IMR-90 (cell line): ENCODE results near the gene FXYD3. TPM values are rescaled to one million over a fixed set of nuclear protein-coding genes. Genes with fewer than 3 reads are reported as not detected.

Experiments used
- ATAC-seq: fragments of 200-7000 bp; cut with Tn5 transposase; 2 replicates; pipeline ENCODE4 v1.9.1; 2020; ENCODE audit warnings: low read depth, mild to moderate bottlenecking, moderate library complexity
- BruUV-seq: library from RNA; stranded (reverse); fragments of 400-500 nt; replicated peaks from 2 replicates; lab custom pipeline; 2021; lab: Mats Ljungman, UMichigan
- CTCF ChIA-PET: fragments of 300-600 bp; formaldehyde crosslinking; extraction: SDS; loops from one replicate; lab custom pipeline; 2021; ENCODE audit warnings: antibody characterized with exemption; lab: Yijun Ruan, JAX
- POLR2A ChIA-PET: fragments of 300-600 bp; sonication (Branson Sonifier 250); formaldehyde crosslinking; loops from one replicate; lab custom pipeline; 2022; ENCODE audit warnings: antibody characterized with exemption; ENCODE audit not compliant: unreplicated experiment; lab: Charles Lee
- DNase-seq: peaks from one replicate; pipeline ENCODE4 v3.0.0; 2013
- H2AFZ ChIP-seq: replicated peaks from 2 replicates; pipeline ENCODE3; 2013; ENCODE audit warnings: low read length, mild to moderate bottlenecking; ENCODE audit not compliant: poor library complexity
- H2AK5ac ChIP-seq: 2 replicates; pipeline ENCODE4 v1.6.1; 2013; ENCODE audit warnings: low read depth, low read length, inconsistent platforms
- H2AK9ac ChIP-seq: replicated peaks from 2 replicates; pipeline ENCODE3; 2013; ENCODE audit warnings: mild to moderate bottlenecking, low read depth, low read length, moderate library complexity; ENCODE audit not compliant: poor library complexity
- H2BK120ac ChIP-seq: 2 replicates; pipeline ENCODE4 v1.6.1; 2013; ENCODE audit warnings: low read depth, low read length, inconsistent platforms
- H2BK15ac ChIP-seq: 3 replicates; pipeline ENCODE4 v1.6.1; 2013; ENCODE audit warnings: low read depth, low read length, inconsistent platforms
- H2BK20ac ChIP-seq: 2 replicates; pipeline ENCODE4 v1.6.1; 2013; ENCODE audit warnings: low read depth, mild to moderate bottlenecking, inconsistent platforms, low read length, moderate library complexity
- H2BK5ac ChIP-seq: 2 replicates; pipeline ENCODE4 v1.6.1; 2013; ENCODE audit warnings: mild to moderate bottlenecking, low read depth, low read length, inconsistent platforms; ENCODE audit not compliant: poor library complexity, severe bottlenecking
- H3K14ac ChIP-seq: replicated peaks from 2 replicates; pipeline ENCODE4 v1.6.1; 2013; ENCODE audit warnings: low read depth, low read length, inconsistent platforms
- H3K18ac ChIP-seq: 2 replicates; pipeline ENCODE4 v1.6.1; 2013; ENCODE audit warnings: low read depth, low read length, control low read depth
- H3K23ac ChIP-seq: 2 replicates; pipeline ENCODE4 v1.6.1; 2013; ENCODE audit warnings: low read depth, low read length, inconsistent platforms
- H3K27ac ChIP-seq: 2 replicates; pipeline ENCODE4 v1.5.1; 2013; ENCODE audit warnings: mild to moderate bottlenecking, control low read depth, low read length; ENCODE audit not compliant: insufficient read depth
- H3K27me3 ChIP-seq: 2 replicates; pipeline ENCODE4 v1.6.1; 2013; ENCODE audit warnings: low read length; ENCODE audit not compliant: control insufficient read depth, insufficient read depth
- H3K36me3 ChIP-seq: 2 replicates; pipeline ENCODE4 v1.6.1; 2013; ENCODE audit warnings: low read length, mixed read lengths; ENCODE audit not compliant: control insufficient read depth, insufficient read depth
- H3K4ac ChIP-seq: 2 replicates; pipeline ENCODE4 v1.6.1; 2013; ENCODE audit warnings: low read depth, low read length, inconsistent platforms
- H3K4me1 ChIP-seq: 2 replicates; pipeline ENCODE4 v1.6.1; 2013; ENCODE audit warnings: low read length, mixed read lengths; ENCODE audit not compliant: control insufficient read depth, insufficient read depth
- H3K4me2 ChIP-seq: 2 replicates; pipeline ENCODE4 v1.6.1; 2013; ENCODE audit warnings: low read depth, mild to moderate bottlenecking, control low read depth, low read length, moderate library complexity
- H3K4me3 ChIP-seq: 2 replicates; pipeline ENCODE4 v1.5.1; 2013; ENCODE audit warnings: low read depth, mild to moderate bottlenecking, control low read depth, low read length, moderate library complexity; ENCODE audit not compliant: insufficient read depth
- H3K56ac ChIP-seq: 2 replicates; pipeline ENCODE4 v1.6.1; 2013; ENCODE audit warnings: low read length, inconsistent platforms; ENCODE audit not compliant: insufficient read depth; ENCODE audit errors: extremely low read depth
- H3K79me1 ChIP-seq, 2 experiments: 2 replicates each; pipeline ENCODE4 v1.6.1; 2013; ENCODE audit warnings: low read length in 2 of 2, inconsistent platforms in 1 of 2, low read depth in 1 of 2
- H3K9ac ChIP-seq: 2 replicates; pipeline ENCODE4 v1.6.1; 2013; ENCODE audit warnings: low read depth, low read length, control low read depth
- H3K9me1 ChIP-seq: 2 replicates; pipeline ENCODE4 v1.6.1; 2013; ENCODE audit warnings: low read length, inconsistent platforms; ENCODE audit not compliant: insufficient read depth
- H3K9me3 ChIP-seq: 2 replicates; pipeline ENCODE4 v1.6.1; 2013; ENCODE audit warnings: low read length; ENCODE audit not compliant: control insufficient read depth, insufficient read depth
- H4K20me1 ChIP-seq: 2 replicates; pipeline ENCODE4 v1.6.1; 2013; ENCODE audit warnings: low read length, inconsistent platforms; ENCODE audit not compliant: insufficient read depth
- H4K5ac ChIP-seq: 2 replicates; pipeline ENCODE4 v1.6.1; 2013; ENCODE audit warnings: mild to moderate bottlenecking, low read depth, low read length, control low read depth
- H4K8ac ChIP-seq, 2 experiments: 2 replicates each; pipeline ENCODE4 v1.6.1; 2013; ENCODE audit warnings: low read depth in 2 of 2, low read length in 2 of 2, control low read depth in 1 of 2, inconsistent platforms in 1 of 2
- H4K91ac ChIP-seq: 2 replicates; pipeline ENCODE4 v1.6.1; 2013; ENCODE audit warnings: low read depth, low read length, inconsistent platforms; ENCODE audit not compliant: insufficient read depth
- BHLHE40 ChIP-seq: fragments of 150-350 bp; IDR thresholded peaks from 2 replicates; pipeline ENCODE4 v1.6.1; 2016; ENCODE audit warnings: mild to moderate bottlenecking, low read depth, low read length
- CEBPB ChIP-seq: IDR thresholded peaks from 2 replicates; pipeline ENCODE4 v1.6.1; 2012; ENCODE audit warnings: low read depth, low read length, improper control_type of control experiment
- CHD1 ChIP-seq: IDR thresholded peaks from 2 replicates; pipeline ENCODE4 v1.6.1; 2012; ENCODE audit warnings: low read depth, low read length, improper control_type of control experiment
- FOS ChIP-seq: fragments of 150-350 bp; IDR thresholded peaks from 2 replicates; pipeline ENCODE4 v1.6.1; 2016; ENCODE audit warnings: low read depth, low read length
- MAFK ChIP-seq: IDR thresholded peaks from 2 replicates; pipeline ENCODE4 v1.6.1; 2012; ENCODE audit warnings: low read depth, low read length, improper control_type of control experiment
- MAZ ChIP-seq: IDR thresholded peaks from 2 replicates; pipeline ENCODE4 v1.6.1; 2012; ENCODE audit warnings: low read depth, mild to moderate bottlenecking, low read length, improper control_type of control experiment, moderate library complexity, borderline replicate concordance
- MXI1 ChIP-seq: IDR thresholded peaks from 2 replicates; pipeline ENCODE4 v1.6.1; 2012; ENCODE audit warnings: low read depth, mild to moderate bottlenecking, low read length, moderate library complexity, borderline replicate concordance
- NFE2L2 ChIP-seq: fragments of 150-350 bp; IDR thresholded peaks from 2 replicates; pipeline ENCODE4 v1.6.1; 2016; ENCODE audit warnings: low read depth, mild to moderate bottlenecking, low read length
- POLR2A ChIP-seq: IDR thresholded peaks from 2 replicates; pipeline ENCODE4 v1.6.1; 2012; ENCODE audit warnings: mild to moderate bottlenecking, low read depth, low read length
- RAD21 ChIP-seq: IDR thresholded peaks from 2 replicates; pipeline ENCODE4 v1.6.1; 2012; ENCODE audit warnings: low read length, improper control_type of control experiment
- RCOR1 ChIP-seq: IDR thresholded peaks from 2 replicates; pipeline ENCODE4 v1.6.1; 2012; ENCODE audit warnings: mild to moderate bottlenecking, low read length, improper control_type of control experiment; ENCODE audit not compliant: insufficient replicate concordance
- RFX5 ChIP-seq: IDR thresholded peaks from 2 replicates; pipeline ENCODE4 v1.8.0; 2012; ENCODE audit warnings: low read depth, mild to moderate bottlenecking, low read length, moderate library complexity
- SMC3 ChIP-seq: fragments of 150-350 bp; IDR thresholded peaks from 2 replicates; pipeline ENCODE4 v1.6.1; 2016; ENCODE audit warnings: low read depth, mild to moderate bottlenecking, antibody characterized with exemption, low read length, moderate library complexity
- WGBS, 2 experiments: methylation state at CpG; one replicate each; pipeline versions ENCODE4 v1.1.5 to v1.1.7; 2013; ENCODE audit warnings: missing lambda C conversion rate in 2 of 2; ENCODE audit not compliant: insufficient read length in 1 of 2; ENCODE audit errors: extremely low coverage in 2 of 2; 5-methylcytosine and 5-hydroxymethylcytosine counted together
- dilution Hi-C: fragments of 300-500 bp; cut with HindIII; formaldehyde crosslinking; loops from one replicate; pipeline ENCODE4 v1.14.3; 2018; ENCODE audit warnings: low sequenced_read_pairs; ENCODE audit not compliant: unreplicated experiment
- in situ Hi-C: fragments of 300-500 bp; cut with MboI; formaldehyde crosslinking; loops from 3 replicates; pipeline ENCODE4 v1.14.3; 2019; ENCODE audit warnings: low sequenced_read_pairs, inconsistent platforms, mixed read lengths
- intact Hi-C: fragments of 100-400 bp; cut with micrococcal nuclease; formaldehyde crosslinking; loops from 2 replicates; pipeline ENCODE4 v1.10.0; 2022
- polyA plus RNA-seq, 3 experiments: library from polyadenylated mRNA; depleted of rRNA; stranded (reverse); fragments of >200 nt; gene quantifications; 2 replicates each; pipeline ENCODE4 v1.2.3, GENCODE V29; 2012; ENCODE audit warnings: low replicate concordance in 1 of 3
- total RNA-seq: library from RNA; depleted of rRNA; stranded (reverse); fragments of >200 nt; gene quantifications from 2 replicates; pipeline ENCODE4 v1.2.3, GENCODE V29; 2012
- TF ChIP-seq, protein P1 (sequence below): fragments of 150-350 bp; IDR thresholded peaks from 2 replicates; pipeline ENCODE4 v1.6.1; 2017; ENCODE audit warnings: mild to moderate bottlenecking, antibody characterized with exemption, low read length, low read depth
- TF ChIP-seq, protein P2 (sequence below): fragments of 150-350 bp; IDR thresholded peaks from 2 replicates; pipeline ENCODE4 v1.6.1; 2016; ENCODE audit warnings: low read depth, mild to moderate bottlenecking, low read length, moderate library complexity, borderline replicate concordance
- TF ChIP-seq, protein P3 (sequence below): conservative IDR thresholded peaks from 2 replicates; pipeline ENCODE4 v1.5.1; 2012; ENCODE audit warnings: mild to moderate bottlenecking, low read depth, low read length, improper control_type of control experiment

FXYD3 gene
- total and polyA plus RNA-seq, 2 of the 4 experiments (the other 2 are of a cell fraction), result not detected

DNA sequence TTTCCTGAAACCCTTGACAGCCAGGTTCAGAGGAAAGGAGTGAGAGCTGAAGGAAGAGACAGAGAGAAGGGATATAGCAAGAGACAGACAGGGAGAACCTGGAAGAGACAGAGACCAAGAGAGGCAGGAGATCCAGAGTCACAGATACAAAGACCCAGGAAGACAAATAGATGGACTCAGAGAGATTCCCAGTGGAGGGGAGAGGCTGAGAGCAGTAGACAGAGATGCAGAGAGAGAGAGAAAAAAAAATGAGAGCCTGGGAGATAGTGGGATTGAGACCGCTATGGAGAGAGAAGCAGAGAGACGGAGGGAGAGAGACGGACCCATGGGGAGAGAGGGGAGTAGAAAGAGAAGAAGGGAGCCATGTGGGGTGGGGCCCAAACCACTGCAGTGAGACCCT is 28.2 kb downstream of the FXYD3 start:
- Histone ChIP-seq H3K4ac (no peak overlapping the region), H2BK20ac (no peak overlapping the region)
- CTCF ChIA-PET, result no interaction called here

More for the DNA sequence above, 28.2 kb downstream of the FXYD3 start:
- Histone ChIP-seq H3K9me3 (no peaks in the 10 kb centered on the region), H3K27me3 (peaks cover 31% of the 10 kb centered on the region), H3K27ac (no peak overlapping the region), H3K4me2 (no peak overlapping the region), H3K4me3 (no peak overlapping the region), H3K14ac (no peak overlapping the region), H2BK15ac (no peak overlapping the region), H3K79me1 (no peaks in the 10 kb centered on the region), H4K20me1 (no peaks in the 10 kb centered on the region), H2AK5ac (no peak overlapping the region), H4K91ac (no peak overlapping the region), H2BK120ac (no peak overlapping the region), H2AFZ (no peak overlapping the region), H3K9ac (no peak overlapping the region), H3K23ac (no peak overlapping the region), H2AK9ac (no peak overlapping the region), H3K18ac (no peak overlapping the region), H4K5ac (no peak overlapping the region), H2BK5ac (no peak overlapping the region), H3K36me3 (no peaks in the 10 kb centered on the region), H3K4me1 (peaks cover 13% of the 10 kb centered on the region), H3K56ac (no peak overlapping the region), H4K8ac (no peak overlapping the region), H3K9me1 (peaks cover 3% of the 10 kb centered on the region; the same call in 1 of the 2 replicates)
- POLR2A ChIA-PET, result no interaction called here
- dilution Hi-C loops (no loop called here), intact Hi-C loops (loop anchor here (5.0 kb wide), 1 partner anchor 123 kb away; the partner anchor contains the start of gene USF2), in situ Hi-C loops (no loop called here)
- no TSS peak for BruUV-seq
- WGBS, 2 experiments, result no CpG with 5 or more reads among the region's 3 CpGs
- ATAC-seq, result no peak
- TF ChIP-seq POLR2A, result no peak
- TF ChIP-seq SMC3, result no peak
- TF ChIP-seq RCOR1, result no peak
- TF ChIP-seq BHLHE40, result no peak
- TF ChIP-seq, protein P1, sequence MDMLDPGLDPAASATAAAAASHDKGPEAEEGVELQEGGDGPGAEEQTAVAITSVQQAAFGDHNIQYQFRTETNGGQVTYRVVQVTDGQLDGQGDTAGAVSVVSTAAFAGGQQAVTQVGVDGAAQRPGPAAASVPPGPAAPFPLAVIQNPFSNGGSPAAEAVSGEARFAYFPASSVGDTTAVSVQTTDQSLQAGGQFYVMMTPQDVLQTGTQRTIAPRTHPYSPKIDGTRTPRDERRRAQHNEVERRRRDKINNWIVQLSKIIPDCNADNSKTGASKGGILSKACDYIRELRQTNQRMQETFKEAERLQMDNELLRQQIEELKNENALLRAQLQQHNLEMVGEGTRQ, result no peak
- no peak for TF ChIP-seq NFE2L2
- no peak for TF ChIP-seq FOS
- no peak for TF ChIP-seq MAFK
- TF ChIP-seq, protein P2, sequence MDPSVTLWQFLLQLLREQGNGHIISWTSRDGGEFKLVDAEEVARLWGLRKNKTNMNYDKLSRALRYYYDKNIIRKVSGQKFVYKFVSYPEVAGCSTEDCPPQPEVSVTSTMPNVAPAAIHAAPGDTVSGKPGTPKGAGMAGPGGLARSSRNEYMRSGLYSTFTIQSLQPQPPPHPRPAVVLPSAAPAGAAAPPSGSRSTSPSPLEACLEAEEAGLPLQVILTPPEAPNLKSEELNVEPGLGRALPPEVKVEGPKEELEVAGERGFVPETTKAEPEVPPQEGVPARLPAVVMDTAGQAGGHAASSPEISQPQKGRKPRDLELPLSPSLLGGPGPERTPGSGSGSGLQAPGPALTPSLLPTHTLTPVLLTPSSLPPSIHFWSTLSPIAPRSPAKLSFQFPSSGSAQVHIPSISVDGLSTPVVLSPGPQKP, result no peak
- TF ChIP-seq, protein P3, sequence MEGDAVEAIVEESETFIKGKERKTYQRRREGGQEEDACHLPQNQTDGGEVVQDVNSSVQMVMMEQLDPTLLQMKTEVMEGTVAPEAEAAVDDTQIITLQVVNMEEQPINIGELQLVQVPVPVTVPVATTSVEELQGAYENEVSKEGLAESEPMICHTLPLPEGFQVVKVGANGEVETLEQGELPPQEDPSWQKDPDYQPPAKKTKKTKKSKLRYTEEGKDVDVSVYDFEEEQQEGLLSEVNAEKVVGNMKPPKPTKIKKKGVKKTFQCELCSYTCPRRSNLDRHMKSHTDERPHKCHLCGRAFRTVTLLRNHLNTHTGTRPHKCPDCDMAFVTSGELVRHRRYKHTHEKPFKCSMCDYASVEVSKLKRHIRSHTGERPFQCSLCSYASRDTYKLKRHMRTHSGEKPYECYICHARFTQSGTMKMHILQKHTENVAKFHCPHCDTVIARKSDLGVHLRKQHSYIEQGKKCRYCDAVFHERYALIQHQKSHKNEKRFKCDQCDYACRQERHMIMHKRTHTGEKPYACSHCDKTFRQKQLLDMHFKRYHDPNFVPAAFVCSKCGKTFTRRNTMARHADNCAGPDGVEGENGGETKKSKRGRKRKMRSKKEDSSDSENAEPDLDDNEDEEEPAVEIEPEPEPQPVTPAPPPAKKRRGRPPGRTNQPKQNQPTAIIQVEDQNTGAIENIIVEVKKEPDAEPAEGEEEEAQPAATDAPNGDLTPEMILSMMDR, result no peak
- TF ChIP-seq CEBPB, result no peak
- TF ChIP-seq MAZ, result no peak
- no peak for TF ChIP-seq CHD1
- TF ChIP-seq RAD21, result no peak
- TF ChIP-seq MXI1, result no peak
- TF ChIP-seq RFX5, result no peak
- DNase-seq, result no peak
